Activated T-cell treated with anti-CD3 and anti-CD28 coated beads, Interleukin-2, amount 50 U/mL, for 4 hours (primary cell): ENCODE results near the gene RFTN1. TPM values are rescaled to one million over a fixed set of nuclear protein-coding genes. Genes with fewer than 3 reads are reported as not detected.

ENCODE experiments used
- ATAC-seq, 2 donors: fragments of 200-7000 bp; cut with Tn5 transposase; one replicate each; pipeline ENCODE4 v1.10.0; 2021
- DNase-seq: peaks from one replicate; pipeline ENCODE4 v3.0.0-alpha.2; 2020
- H3K27me3 Mint-ChIP-seq: one replicate; pipeline ENCODE4 v1.8.0; 2021; ENCODE audit warnings: low read depth, mixed read lengths
- H3K36me3 Mint-ChIP-seq: one replicate; pipeline ENCODE4 v1.8.0; 2022; ENCODE audit warnings: mixed read lengths; ENCODE audit not compliant: insufficient read depth
- H3K4me1 Mint-ChIP-seq: one replicate; pipeline ENCODE4 v1.8.0; 2021; ENCODE audit warnings: low read depth, mixed read lengths
- H3K4me3 Mint-ChIP-seq: one replicate; pipeline ENCODE4 v1.8.0; 2021; ENCODE audit warnings: mild to moderate bottlenecking, moderate library complexity, mixed read lengths
- H3K9me3 Mint-ChIP-seq: one replicate; pipeline ENCODE4 v1.8.0; 2021; ENCODE audit warnings: mixed read lengths
- total RNA-seq, 3 donors: library from RNA; stranded (reverse); gene quantifications; one replicate each; pipeline ENCODE4 v1.2.1, GENCODE V29; 2021

RFTN1 gene
- total RNA-seq, 3 donors from 2014 or later, result 52.9 to 72.4 (median 69.6) TPM

- no peak overlapping the region for H3K4me3 Mint-ChIP-seq
- H3K9me3 Mint-ChIP-seq, result no peaks in the 10 kb centered on the region
- DNase-seq, result no peak
- H3K36me3 Mint-ChIP-seq, result peaks cover 45% of the 10 kb centered on the region
- H3K27me3 Mint-ChIP-seq, result no peaks in the 10 kb centered on the region
- peaks cover 60% of the 10 kb centered on the region for H3K4me1 Mint-ChIP-seq
- ATAC-seq, result no peak
Measured at GRCh38 chr3:16504692-16505091, 8.8 kb downstream of the RFTN1 start.

GRCh38 chr3:16504242-16504641 is 9.3 kb downstream of the RFTN1 start:
- DNase-seq (no peak), ATAC-seq (peak; percentile 46 to 49)
- no peak overlapping the region for H3K4me3 Mint-ChIP-seq
- H3K9me3 Mint-ChIP-seq, result no peaks in the 10 kb centered on the region
- peaks cover 46% of the 10 kb centered on the region for H3K36me3 Mint-ChIP-seq
- H3K27me3 Mint-ChIP-seq, result no peaks in the 10 kb centered on the region
- peaks cover 57% of the 10 kb centered on the region for H3K4me1 Mint-ChIP-seq

GRCh38 chr3:16503191-16503776 is 10.2 kb downstream of the RFTN1 start:
- no peaks in the 10 kb centered on the region for H3K9me3 Mint-ChIP-seq

GRCh38 chr3:16502347-16502908 is 11.1 kb downstream of the RFTN1 start:
- no peak for ATAC-seq
- no peaks in the 10 kb centered on the region for H3K9me3 Mint-ChIP-seq
- H3K4me3 Mint-ChIP-seq, result no peak overlapping the region
- peaks cover 56% of the 10 kb centered on the region for H3K4me1 Mint-ChIP-seq
- no peaks in the 10 kb centered on the region for H3K27me3 Mint-ChIP-seq
- no peak for DNase-seq
- peaks cover 44% of the 10 kb centered on the region for H3K36me3 Mint-ChIP-seq

More at GRCh38 chr3:16503191-16503776, 10.2 kb downstream of the RFTN1 start:
- DNase-seq (no peak), ATAC-seq (no peak)
- Mint-ChIP-seq H3K4me3 (no peak overlapping the region), H3K27me3 (no peaks in the 10 kb centered on the region), H3K36me3 (peaks cover 46% of the 10 kb centered on the region), H3K4me1 (peaks cover 58% of the 10 kb centered on the region)

GRCh38 chr3:16501376-16501775 is 12.1 kb downstream of the RFTN1 start:
- Mint-ChIP-seq H3K36me3 (peaks cover 44% of the 10 kb centered on the region), H3K27me3 (no peaks in the 10 kb centered on the region), H3K4me1 (peaks cover 59% of the 10 kb centered on the region), H3K9me3 (no peaks in the 10 kb centered on the region), H3K4me3 (no peak overlapping the region)
- no peak for ATAC-seq
- no peak for DNase-seq

GRCh38 chr3:16500911-16501310 is 12.6 kb downstream of the RFTN1 start:
- Mint-ChIP-seq H3K36me3 (peaks cover 40% of the 10 kb centered on the region), H3K27me3 (no peaks in the 10 kb centered on the region), H3K9me3 (no peaks in the 10 kb centered on the region), H3K4me3 (no peak overlapping the region), H3K4me1 (peaks cover 62% of the 10 kb centered on the region)
- DNase-seq (no peak), ATAC-seq (no peak)

GRCh38 chr3:16500093-16500492 is 13.4 kb downstream of the RFTN1 start:
- Mint-ChIP-seq H3K36me3 (peaks cover 33% of the 10 kb centered on the region), H3K27me3 (no peaks in the 10 kb centered on the region), H3K9me3 (no peaks in the 10 kb centered on the region), H3K4me3 (no peak overlapping the region), H3K4me1 (peaks cover 64% of the 10 kb centered on the region)
- DNase-seq (no peak), ATAC-seq (no peak)

GRCh38 chr3:16499351-16499750 is 14.1 kb downstream of the RFTN1 start:
- ATAC-seq, result no peak
- no peaks in the 10 kb centered on the region for H3K9me3 Mint-ChIP-seq
- peaks cover 27% of the 10 kb centered on the region for H3K36me3 Mint-ChIP-seq
- no peaks in the 10 kb centered on the region for H3K27me3 Mint-ChIP-seq
- peaks cover 64% of the 10 kb centered on the region for H3K4me1 Mint-ChIP-seq
- H3K4me3 Mint-ChIP-seq, result no peak overlapping the region
- DNase-seq, result no peak

GRCh38 chr3:16498130-16498890 is 15.2 kb downstream of the RFTN1 start:
- H3K9me3 Mint-ChIP-seq, result no peaks in the 10 kb centered on the region
- H3K4me3 Mint-ChIP-seq, result no peak overlapping the region
- no peak for DNase-seq
- peaks cover 60% of the 10 kb centered on the region for H3K4me1 Mint-ChIP-seq
- ATAC-seq, result no peak
- no peaks in the 10 kb centered on the region for H3K27me3 Mint-ChIP-seq
- peaks cover 25% of the 10 kb centered on the region for H3K36me3 Mint-ChIP-seq

- no peaks in the 10 kb centered on the region for H3K27me3 Mint-ChIP-seq
- H3K36me3 Mint-ChIP-seq, result peaks cover 26% of the 10 kb centered on the region
- H3K4me3 Mint-ChIP-seq, result peak overlapping the region; percentile 8
- peak; percentile 60 to 66 for ATAC-seq
- H3K9me3 Mint-ChIP-seq, result no peaks in the 10 kb centered on the region
- no peak for DNase-seq
- H3K4me1 Mint-ChIP-seq, result peaks cover 56% of the 10 kb centered on the region
Measured at GRCh38 chr3:16496408-16497222, 16.9 kb downstream of the RFTN1 start.

- H3K4me3 Mint-ChIP-seq, result peak overlapping the region; percentile 8
- DNase-seq (no peak), ATAC-seq (peak; percentile 24 to 36)
- H3K9me3 Mint-ChIP-seq, result no peaks in the 10 kb centered on the region
- peaks cover 59% of the 10 kb centered on the region for H3K4me1 Mint-ChIP-seq
- H3K27me3 Mint-ChIP-seq, result no peaks in the 10 kb centered on the region
- peaks cover 30% of the 10 kb centered on the region for H3K36me3 Mint-ChIP-seq
Measured at GRCh38 chr3:16496008-16496407, 17.5 kb downstream of the RFTN1 start.

GRCh38 chr3:16494814-16495431 is 18.6 kb downstream of the RFTN1 start:
- H3K9me3 Mint-ChIP-seq, result no peaks in the 10 kb centered on the region
- H3K36me3 Mint-ChIP-seq, result peaks cover 31% of the 10 kb centered on the region
- no peak overlapping the region for H3K4me3 Mint-ChIP-seq
- H3K4me1 Mint-ChIP-seq, result peaks cover 58% of the 10 kb centered on the region
- DNase-seq, result no peak
- no peak for ATAC-seq
- H3K27me3 Mint-ChIP-seq, result no peaks in the 10 kb centered on the region

- Mint-ChIP-seq H3K27me3 (no peaks in the 10 kb centered on the region), H3K4me1 (peaks cover 59% of the 10 kb centered on the region), H3K36me3 (peaks cover 34% of the 10 kb centered on the region), H3K9me3 (no peaks in the 10 kb centered on the region), H3K4me3 (no peak overlapping the region)
- no peak for ATAC-seq
- DNase-seq, result no peak
Measured at GRCh38 chr3:16494094-16494493, 19.4 kb downstream of the RFTN1 start.

GRCh38 chr3:16490062-16490619 is 23.4 kb downstream of the RFTN1 start:
- DNase-seq (no peak), ATAC-seq (no peak)
- Mint-ChIP-seq H3K4me1 (peaks cover 38% of the 10 kb centered on the region), H3K4me3 (no peak overlapping the region), H3K36me3 (peaks cover 55% of the 10 kb centered on the region), H3K9me3 (no peaks in the 10 kb centered on the region), H3K27me3 (no peaks in the 10 kb centered on the region)
